ENCODE data around the gene COL6A3.

Gene COL6A3

DNA sequence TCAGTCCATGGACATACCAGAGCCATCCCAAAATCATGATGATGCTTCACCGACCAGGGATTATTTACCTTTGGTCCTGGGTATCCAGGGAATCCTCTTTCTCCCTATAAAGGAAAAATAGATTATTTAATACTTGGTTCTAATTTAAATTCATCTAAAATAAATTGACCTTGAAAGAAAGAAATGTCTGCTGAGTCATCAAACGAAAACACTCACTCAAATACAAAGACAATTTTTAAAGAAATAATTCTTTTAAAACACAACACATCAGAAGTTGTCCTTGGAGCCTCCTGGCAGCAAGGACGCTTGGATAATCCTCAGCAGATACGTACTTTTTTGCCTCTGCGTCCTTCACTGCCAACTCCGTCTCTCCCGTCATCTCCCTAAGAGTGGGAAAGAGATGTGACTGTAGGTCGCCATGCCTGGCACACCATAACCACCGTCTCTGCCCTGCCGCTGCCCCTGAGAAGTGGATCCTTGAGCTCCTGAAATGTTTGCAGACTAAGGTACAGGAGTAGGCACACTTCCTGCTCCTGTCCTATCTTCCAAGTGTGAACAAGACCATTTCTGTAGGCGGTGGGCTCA lies 65.6 kb downstream of the COL6A3 start:
- no peak for DNase-seq (ENCODE audit: low read depth)

DNA sequence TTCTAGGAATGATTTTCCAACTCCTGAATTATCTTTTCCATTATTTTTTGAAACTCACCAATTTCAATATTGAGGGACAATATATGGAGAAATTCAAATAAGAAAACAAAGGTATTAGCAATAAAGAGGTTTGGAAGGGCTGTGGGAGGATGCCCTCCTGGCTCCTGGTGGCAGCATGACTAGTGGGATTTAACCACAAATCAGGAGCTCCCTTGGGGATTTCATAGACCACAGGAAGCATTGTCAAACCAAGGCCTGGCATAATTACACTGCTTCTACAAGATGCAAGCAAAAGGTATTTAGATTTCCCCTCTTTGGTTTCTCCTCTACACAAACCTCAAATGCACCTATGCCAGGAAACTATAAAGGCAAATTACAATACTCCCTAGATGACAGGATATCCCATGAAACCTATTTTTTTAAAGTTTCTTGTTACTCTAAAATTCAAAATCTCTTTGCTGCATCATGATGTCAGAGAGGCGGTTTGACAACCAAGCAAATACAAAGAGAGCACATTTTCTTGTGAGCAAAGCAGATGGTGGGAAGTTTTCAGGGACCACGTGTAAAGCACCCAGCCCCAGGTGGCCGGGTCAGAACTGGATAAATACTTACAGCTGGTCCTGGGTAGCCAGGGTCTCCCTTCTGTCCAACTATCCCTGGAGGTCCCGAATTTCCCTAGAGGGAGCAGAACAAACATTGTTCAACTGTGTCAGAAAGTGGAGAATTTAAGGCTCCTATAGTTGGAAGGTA lies 67.9 kb downstream of the COL6A3 start:
- no peak for DNase-seq (ENCODE audit: low read depth)

DNA sequence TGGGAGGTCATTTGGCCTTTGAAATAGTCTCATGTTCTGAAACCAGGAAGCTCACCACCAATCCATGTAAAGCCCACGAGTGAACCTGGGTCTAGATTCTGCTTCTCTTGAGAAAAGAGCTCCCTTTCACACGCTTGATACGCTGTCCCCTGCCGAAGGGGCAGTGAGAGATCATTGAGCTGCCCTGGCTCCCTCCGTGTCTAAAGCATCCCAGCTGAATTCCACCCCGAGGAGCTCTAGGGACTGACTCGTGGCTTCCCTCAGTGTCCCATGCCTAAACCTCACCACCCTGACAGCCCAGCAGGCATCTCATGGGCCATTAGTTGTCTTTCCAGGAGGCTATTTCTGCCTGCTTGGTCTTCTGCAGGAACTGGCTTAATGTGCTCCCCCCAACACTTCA lies 68.6 kb downstream of the COL6A3 start:
- no peak for DNase-seq (ENCODE audit: low read depth)

DNA sequence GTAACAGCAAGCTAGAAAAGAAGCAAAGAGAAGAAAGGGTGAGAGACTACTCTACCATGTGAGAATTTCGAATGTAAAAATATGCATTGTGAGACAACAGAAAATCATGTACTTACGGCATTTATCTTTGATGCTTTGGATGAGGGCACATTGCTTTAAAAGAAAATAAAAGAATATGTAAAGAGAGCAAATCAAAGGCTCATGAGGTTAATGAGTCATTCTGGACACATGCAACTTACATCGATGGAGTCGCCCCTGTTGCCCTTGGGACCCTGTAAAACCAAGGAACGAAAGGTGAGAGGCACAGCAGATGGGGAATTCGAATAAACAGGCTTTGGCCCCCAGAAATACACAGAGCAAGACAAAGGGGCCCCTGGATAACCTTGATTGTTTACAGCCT lies 69.0 kb downstream of the COL6A3 start:
- no peak for DNase-seq (ENCODE audit: low read depth)

DNA sequence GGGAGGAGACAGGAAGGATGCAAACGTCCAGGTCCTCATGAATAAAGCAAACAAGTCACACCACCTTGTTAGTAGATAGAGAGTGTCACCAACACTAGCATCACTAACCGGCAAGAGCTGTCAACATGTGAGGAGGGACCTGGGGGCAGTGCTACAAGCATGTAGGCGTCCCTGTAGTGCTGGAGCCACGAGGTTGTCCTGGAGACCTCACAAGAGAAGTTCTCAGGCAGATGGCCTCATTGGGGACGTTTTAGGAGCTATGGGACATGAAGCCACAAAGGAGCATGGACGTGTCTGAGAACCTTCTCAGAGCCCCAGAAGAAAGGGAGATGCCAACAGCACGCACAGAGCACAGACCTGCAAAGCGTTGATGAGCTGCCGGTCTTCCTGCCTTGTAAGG lies 70.0 kb downstream of the COL6A3 start:
- DNase-seq (ENCODE audit: low read depth), result no peak

DNA sequence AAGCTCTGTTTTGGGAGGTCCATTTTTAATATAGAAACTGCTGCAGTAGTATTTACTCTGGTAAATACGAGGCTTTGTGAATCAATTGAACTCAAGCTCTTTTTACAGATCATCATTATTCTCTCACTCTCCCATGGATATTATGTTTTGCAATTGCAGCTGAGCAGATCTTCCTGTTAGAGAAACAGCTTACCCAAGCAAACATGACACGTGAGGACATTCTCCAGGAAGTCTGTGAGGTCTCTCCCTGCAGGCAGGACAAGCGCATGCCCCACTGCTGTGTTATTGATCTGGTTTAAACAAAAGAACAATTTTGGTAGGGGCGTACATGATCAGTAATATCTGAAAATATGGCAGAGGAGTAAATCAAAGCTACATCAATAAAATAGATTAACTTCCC lies 72.1 kb downstream of the COL6A3 start:
- no peak for DNase-seq (ENCODE audit: low read depth)

DNA sequence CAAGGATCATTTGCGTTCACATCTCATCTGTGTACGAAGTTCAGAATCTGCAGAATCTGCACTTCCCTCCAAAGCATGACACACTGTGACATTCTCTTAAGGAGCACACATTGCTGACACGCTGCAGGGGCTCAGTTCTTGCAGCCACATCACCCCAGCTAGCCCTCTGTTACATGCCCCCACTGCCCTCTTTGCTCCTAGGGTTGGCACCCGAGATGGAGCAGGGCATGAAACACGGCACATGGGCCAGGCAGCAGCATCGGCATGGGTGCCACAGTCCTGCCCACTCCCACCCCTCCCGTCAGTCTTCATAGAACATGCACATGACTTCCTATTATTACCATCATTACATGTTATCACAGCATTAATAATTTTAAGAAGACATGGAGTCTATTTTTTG lies 76.4 kb downstream of the COL6A3 start:
- DNase-seq (ENCODE audit: low read depth), result no peak

DNA sequence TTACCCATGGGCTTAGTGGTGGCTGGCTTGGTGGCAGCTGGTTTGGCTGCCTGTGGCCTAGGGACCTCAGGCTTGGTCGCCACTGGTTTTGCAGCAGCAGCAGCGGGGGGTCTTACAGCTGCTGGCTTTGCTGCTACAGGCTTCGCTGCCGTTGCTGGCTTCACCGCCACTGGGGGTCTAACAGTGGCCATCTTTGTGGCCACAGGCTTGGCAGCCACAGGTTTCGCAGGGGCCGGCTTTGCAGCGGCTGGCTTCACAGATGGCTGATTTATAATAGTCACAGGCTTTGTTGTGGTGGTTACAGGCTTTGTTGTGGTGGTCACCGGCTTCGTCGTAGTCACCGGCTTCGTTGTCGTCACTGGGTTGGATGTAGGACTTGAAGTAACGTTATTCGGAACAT lies 77.8 kb downstream of the COL6A3 start:
- no peak for DNase-seq (ENCODE audit: low read depth)

DNA sequence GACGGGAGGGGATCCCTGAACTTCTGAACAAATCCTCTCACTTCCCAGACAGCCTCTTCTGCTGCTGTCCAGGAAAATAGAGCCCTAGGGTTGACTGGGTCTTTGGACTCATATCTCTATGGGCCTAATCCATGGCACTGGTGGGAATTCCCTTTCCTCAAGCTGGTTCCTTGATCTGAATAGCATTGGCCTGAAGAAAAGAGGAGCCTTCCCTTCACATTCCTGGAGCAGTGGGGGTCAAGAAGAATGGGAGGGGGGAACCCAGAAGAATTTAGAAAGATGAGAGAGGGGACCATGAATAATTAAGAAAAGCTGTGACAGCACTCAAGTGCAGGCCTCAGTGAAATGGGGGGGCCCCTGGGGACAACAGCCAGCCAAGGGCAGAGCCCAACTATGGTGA lies 80.2 kb downstream of the COL6A3 start:
- no peak for DNase-seq (ENCODE audit: low read depth)

DNA sequence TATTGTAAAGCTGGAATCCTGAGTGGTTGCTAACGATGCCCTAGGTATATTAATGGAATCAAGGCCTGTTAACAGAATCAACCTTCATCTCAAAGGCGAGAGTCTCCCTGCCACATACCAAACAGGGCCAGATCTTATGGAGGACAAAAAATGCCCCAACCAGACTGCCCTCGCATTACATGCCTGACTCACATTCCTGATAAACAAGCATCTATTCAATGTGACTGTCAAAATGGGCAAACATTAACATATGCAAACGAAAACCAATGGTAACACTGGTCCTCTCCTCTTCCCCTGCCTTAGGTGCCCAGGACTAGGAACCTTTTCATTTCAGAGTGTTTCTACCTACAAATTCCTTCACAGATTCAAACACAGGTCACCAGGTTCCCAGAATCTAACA lies 83.4 kb downstream of the COL6A3 start:
- DNase-seq (ENCODE audit: low read depth), result no peak

DNA sequence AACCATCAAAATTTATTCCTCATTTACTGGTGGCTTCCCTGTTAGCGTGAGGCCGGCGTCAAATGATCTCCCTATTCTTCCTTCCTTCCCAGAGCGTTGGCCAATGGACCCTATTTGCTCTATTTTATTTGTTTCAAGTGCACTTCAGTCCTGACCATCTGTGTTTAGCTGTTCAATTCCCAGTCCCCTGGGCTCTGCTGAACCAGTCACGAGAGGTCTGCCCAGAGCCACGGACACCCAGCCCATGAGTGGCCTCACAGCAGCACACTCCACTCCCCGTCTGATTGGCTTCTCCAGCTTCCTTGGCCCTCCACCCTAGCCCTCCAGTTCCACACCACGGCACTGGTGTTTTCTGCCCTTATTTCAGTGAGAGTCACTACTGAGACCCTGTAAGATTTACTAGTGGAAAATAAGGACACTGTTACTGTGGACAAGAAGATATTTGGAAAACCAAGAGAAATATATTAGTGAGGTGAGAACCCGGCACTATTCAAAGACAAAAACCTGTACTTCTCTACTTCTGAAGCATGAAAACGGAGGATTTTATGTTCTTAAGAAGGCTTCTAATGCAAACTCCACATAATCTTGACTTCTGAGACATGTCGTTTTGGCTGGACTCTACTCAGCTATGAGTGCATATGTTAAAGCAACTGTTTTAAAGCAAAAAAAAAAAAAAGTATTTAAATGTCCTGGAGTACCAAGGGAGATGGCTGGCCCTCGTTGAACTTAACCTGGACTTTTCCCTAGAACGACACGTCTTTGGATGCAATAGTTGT lies 86.6 kb downstream of the COL6A3 start:
- DNase-seq (ENCODE audit: low read depth), result no peak

DNA sequence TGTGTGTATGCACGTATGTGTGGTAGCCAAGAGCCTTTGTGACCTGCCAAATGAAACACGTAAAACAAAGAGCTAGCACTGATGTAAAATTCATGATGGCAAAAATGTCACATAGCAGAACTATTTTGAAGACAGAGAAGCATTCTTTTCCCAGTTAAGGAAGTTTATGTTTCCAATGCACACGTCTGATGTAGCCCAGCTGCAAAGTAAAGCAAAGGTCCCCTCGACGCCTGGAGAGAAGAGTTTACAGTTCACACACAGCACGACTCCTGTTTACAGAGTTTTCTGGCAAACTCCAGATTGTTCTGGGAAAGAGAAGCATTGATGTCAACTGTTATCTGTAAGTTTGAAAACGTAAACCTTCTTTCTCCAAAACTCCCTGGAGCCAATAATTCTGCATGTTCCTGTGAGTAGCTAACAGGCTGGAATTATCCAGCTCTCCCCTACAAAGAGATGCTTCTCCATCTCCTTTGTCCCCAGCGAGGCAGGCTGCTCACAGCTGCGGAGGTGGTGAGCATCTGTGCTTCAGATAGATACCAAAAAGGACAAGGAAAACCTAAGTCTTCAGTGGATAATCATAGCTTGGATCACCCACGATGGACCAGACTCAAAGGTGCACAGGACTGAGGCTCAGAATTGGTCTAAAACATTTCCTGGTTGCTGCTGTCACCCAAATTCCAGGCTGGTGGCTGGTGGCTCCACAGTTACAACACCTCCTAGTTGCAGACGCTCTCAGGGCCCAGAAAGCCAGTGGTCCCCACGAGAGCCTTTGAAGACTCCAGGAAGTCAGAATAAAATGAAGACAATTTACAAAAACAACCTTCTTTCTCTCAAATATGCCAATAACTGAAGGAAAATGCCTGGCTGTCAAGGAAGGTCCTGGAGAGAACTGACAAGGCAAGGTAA lies 87.4 kb downstream of the COL6A3 start:
- no peak for DNase-seq (ENCODE audit: low read depth)

DNA sequence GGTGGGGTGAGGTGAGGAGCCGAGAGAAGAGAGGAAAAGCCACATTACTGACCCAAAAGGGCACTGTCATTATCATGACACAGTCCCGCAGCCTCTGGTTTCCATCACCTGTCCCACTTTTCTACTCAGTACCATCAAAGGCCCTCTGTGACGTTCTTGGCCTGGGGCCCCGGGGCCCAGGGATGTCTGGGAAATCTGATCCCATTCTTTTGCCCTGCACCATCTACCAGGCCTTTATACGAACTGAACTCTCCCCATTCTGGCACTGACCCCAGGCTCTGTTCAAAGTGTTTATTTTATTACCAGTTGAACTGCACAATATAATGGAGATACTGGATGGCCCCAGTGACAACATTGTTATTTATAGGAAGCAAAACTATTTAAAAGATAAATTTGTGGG lies 89.1 kb downstream of the COL6A3 start:
- DNase-seq (ENCODE audit: low read depth), result no peak

DNA sequence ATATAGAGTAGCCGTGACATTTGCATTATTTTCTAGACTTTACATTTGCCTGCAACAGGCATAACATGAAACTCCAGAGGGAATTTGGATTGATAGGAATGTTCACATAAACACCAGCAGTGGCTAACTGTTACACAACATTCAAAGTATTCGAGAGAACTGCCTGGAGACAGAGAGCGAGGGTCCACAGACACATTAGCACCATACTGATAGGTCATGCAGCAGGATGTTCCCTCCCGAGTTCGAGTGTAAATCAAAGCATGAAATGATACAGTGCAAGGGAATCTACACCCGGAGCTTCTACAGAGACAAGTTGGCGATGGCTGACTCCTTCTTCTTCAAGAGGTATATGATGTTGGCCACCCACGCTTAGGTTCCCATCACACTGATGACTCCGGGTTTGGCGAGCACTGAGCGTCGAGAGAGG lies 89.5 kb downstream of the COL6A3 start:
- no peak for DNase-seq (ENCODE audit: low read depth)

DNA sequence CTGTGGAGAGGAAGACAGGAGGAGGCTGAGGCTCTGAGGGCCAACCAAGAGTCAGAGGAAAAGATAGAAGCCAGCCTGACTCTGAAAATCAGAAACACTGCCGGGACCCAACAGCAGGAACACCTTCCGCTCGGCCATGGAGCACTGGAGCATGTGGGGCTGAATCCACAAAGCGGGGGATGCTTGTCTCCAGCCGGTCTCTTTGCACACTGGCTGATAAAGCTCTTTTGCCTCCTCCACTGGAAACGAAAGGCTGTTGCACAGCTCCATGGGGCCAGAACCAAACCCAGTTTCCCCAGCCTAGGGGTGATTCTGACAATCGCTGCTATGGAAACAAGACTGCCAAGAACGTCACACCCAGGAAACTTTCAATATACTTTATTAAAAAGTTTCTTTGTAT lies 90.3 kb downstream of the COL6A3 start:
- DNase-seq (ENCODE audit: low read depth), result no peak

DNA sequence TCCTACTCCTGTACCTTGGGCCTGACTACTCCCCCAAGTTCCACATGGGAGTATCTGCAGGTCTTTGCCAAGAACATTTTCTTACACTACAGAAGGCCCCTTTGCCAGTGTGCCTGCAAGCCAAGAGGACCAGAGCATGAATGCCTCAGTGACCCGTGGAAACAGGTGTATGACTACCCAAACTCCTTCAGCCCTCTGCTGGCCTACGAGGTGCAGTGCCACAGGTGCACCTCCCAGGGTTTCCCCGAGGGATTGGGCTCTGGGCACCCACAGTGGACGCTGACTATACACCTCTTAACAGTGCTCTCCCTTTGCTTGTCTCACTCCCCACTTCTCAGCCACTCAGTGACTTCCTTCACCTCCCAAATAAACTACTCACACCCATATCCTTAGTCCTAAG lies 91.4 kb downstream of the COL6A3 start:
- DNase-seq (ENCODE audit: low read depth), result no peak

DNA sequence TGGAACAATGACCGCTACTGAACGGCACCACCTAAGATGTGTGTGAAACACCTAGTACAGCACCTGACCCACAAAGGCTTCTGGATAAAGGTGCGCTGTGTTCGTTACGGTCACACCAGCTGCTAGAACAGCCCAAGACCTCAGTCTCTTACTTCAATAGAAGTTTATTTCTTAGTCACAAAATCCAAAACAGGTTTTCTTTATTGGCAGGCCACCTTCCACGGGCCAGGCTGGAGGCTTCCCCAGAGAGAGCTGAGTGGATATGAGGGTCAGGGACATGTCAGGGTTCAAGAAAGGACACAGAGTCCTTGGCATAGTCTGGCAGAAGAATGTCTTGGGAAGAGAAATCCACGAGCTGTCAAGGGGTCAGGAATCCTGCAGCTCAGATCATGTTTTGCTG lies 92.2 kb downstream of the COL6A3 start:
- DNase-seq (ENCODE audit: low read depth), result no peak

DNA sequence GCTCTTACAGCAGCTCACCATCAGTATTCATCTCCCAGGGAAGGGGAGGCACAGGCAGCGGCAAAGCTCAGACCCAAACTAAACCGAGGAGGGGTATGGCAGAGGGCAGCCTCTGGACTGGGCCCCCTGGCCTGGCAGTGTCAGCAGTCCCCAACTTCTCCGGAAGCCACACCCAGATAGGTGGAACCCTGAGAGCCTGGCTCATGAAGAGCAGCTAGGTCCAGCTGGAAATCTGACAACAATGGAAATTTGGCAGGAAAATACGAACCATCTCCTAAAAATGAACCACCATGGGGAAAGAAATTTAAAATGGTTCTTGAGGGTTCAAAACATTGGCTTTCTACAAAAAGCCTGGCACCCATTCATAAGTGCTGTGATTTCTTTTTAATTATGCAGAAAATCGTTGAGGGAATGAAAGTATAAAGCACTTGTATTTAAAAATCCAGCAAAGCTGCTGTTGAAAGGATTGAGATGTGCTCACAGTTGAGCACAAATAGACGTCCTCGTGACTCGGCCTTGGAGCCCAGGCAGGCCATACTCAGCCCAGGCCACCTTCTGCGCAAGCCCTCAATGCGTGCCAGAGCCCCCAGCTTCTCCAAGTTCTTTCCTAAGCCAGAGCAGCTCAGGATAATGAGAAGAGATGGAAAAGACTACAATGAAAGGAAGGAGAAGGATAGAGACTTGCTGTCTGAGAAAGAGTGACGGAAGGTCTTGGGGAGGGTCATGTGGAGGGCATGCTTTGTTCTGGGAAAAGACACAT lies 93.0 kb downstream of the COL6A3 start:
- no peak for DNase-seq (ENCODE audit: low read depth)

DNA sequence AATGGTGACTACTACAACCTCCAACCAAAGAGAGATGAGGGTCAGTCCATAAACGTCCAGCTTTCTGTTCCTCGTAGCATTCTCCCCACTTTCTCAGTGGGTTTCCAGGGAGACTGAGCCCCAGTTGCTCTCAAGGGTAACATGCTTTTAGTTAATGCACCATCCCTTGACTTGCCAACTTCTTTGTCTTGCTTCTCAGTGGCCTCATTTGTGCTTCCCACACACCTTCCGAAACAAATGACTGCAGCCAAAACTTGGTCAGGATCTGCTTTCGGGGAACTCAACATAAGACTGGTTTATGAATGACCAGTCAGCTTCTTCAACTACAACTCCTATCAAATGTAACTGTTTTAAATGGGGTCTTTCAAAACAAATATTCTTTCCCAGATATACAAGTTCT lies 94.1 kb downstream of the COL6A3 start:
- DNase-seq (ENCODE audit: low read depth), result no peak

DNA sequence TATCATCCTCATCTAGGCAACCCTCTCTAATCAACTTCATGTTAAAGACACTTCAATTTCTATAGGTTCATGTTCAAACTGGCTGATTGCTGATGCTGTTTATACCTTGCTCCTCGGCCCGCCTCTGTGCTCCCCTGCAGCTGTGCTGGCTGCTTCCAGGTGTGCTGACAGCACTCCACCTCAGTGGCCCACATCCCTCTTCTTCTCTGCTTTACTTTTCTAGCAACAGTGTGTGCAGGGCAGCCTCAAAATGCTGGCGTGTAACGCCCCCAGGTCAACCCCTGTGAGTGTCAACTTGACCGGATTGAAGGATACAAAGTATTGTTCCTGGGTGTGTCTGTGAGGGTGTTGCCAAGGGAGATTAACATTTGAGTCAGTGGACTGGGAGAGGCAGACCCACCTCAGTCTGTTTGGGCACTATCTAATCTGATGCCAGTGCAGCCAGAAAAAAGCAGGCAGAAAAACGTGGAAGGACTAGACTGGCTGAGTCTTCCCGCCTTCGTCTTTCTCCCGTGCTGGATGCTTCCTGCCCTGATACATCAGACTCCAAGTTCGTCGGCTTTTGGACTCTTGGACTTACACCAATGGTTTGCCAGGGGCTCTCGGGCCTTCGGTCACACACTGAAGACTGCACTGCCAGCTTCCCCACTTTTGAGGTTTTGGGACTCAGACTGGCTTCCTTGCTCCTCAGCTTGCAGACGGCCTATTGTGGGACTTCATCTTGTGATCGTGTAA lies 94.7 kb downstream of the COL6A3 start:
- DNase-seq (ENCODE audit: low read depth), result no peak

DNA sequence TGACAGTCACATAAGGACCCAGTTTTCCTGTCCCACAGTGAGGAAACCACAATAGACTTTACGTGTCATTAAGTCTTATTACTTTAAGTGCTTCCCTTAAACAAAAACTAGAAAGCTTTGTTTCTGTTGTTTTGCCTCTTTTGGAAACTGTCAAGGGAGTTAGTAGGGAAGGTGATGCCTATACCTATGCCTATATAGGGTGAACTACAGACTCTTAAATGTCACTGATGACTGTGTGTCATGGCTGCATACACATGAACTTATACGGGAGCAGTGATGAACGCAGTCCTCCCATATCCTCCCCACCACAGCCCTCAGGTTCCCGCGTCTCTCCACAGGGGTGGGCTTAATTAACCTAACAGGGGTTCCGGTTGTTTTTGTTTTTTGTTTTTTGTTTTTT lies 97.6 kb downstream of the COL6A3 start:
- no peak for DNase-seq (ENCODE audit: low read depth)

All from stimulated activated CD4-positive, alpha-beta T cell treated with anti-CD3 and anti-CD28 coated beads, Interleukin-2, amount 100 ng/mL, for 4 hours (primary cell).